Activated T-cell treated with anti-CD3 and anti-CD28 coated beads, Interleukin-2, amount 50 U/mL, for 72 hours (primary cell): ENCODE measurements around the gene CACNA2D3. TPM values are rescaled to one million over a fixed set of nuclear protein-coding genes. Genes with fewer than 3 reads are reported as not detected.

Source experiments
- ATAC-seq, 2 donors: fragments of 150-1000 bp; cut with Tn5 transposase; replicated peaks in 1 of 2; 2 replicates each; pipeline ENCODE4 v1.10.0; 2021; ENCODE audit warnings: moderate library complexity in 2 of 2, mild to moderate bottlenecking in 1 of 2
- DNase-seq, 2 donors: peaks; one replicate each; pipeline ENCODE4 v3.0.0; 2021 to 2022; ENCODE audit warnings: mixed read lengths in 1 of 2
- H3K27ac Mint-ChIP-seq: one replicate; pipeline ENCODE4 v1.8.0; 2022; ENCODE audit warnings: mild to moderate bottlenecking, moderate library complexity, mixed read lengths
- H3K27me3 Mint-ChIP-seq: one replicate; pipeline ENCODE4 v1.8.0; 2022; ENCODE audit warnings: low read depth, mixed read lengths
- H3K36me3 Mint-ChIP-seq, 2 donors: one replicate each; pipeline ENCODE4 v1.8.0; 2022; ENCODE audit warnings: mixed read lengths in 2 of 2, mild to moderate bottlenecking in 1 of 2; ENCODE audit not compliant: insufficient read depth in 2 of 2
- H3K4me1 Mint-ChIP-seq: one replicate; pipeline ENCODE4 v1.8.0; 2022; ENCODE audit warnings: low read depth, mixed read lengths
- H3K4me3 Mint-ChIP-seq, 2 donors: one replicate each; pipeline ENCODE4 v1.8.0; 2022; ENCODE audit warnings: mild to moderate bottlenecking in 2 of 2, mixed read lengths in 2 of 2, moderate library complexity in 2 of 2
- H3K9me3 Mint-ChIP-seq, 2 donors: one replicate each; pipeline ENCODE4 v1.8.0; 2022; ENCODE audit warnings: mixed read lengths in 2 of 2
- total RNA-seq, 2 donors: library from RNA; stranded (reverse); gene quantifications; one replicate each; pipeline ENCODE4 v1.2.3, GENCODE V29; 2022

The CACNA2D3 gene
- total RNA-seq, 2 donors from 2014 or later = not detected

DNA sequence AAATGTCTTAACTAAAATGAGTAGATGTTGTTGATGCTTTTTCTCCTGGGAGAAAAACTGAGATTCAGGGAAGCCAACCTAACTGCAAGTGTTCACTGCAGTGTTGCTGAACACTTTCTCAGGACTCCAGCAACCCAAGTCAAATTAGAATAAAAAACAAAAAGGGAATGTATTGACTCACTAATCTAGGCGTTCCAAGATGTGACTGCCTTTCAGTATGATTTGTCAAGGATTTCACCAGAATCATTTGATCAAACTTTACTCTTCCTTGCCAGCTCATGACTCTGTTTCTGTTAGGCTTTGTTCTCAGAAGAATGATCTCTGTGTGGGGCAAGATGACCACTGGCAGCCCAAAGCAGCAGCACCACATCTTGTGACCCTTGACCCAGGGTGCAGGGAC is 364.0 kb downstream of the CACNA2D3 start:
- no peaks in the 10 kb centered on the region for H3K4me1 Mint-ChIP-seq
- no peaks in the 10 kb centered on the region for H3K27me3 Mint-ChIP-seq
- peaks cover 0 to 5% of the 10 kb centered on the region in 2 donors for H3K9me3 Mint-ChIP-seq
- H3K36me3 Mint-ChIP-seq = no peaks in the 10 kb centered on the region
- no peak overlapping the region for H3K4me3 Mint-ChIP-seq
- ATAC-seq = no peak
- no peak overlapping the region for H3K27ac Mint-ChIP-seq
- no peak for DNase-seq

- Mint-ChIP-seq H3K36me3 (no peaks in the 10 kb centered on the region), H3K4me3 (no peak overlapping the region), H3K27ac (no peak overlapping the region), H3K27me3 (no peaks in the 10 kb centered on the region), H3K9me3 (peaks cover 0 to 5% of the 10 kb centered on the region in 2 donors), H3K4me1 (no peaks in the 10 kb centered on the region)
- ATAC-seq = no peak
- no peak for DNase-seq
These were observed 365.9 kb downstream of the CACNA2D3 start for GRCh38 chr3:54488297-54488696.

DNA sequence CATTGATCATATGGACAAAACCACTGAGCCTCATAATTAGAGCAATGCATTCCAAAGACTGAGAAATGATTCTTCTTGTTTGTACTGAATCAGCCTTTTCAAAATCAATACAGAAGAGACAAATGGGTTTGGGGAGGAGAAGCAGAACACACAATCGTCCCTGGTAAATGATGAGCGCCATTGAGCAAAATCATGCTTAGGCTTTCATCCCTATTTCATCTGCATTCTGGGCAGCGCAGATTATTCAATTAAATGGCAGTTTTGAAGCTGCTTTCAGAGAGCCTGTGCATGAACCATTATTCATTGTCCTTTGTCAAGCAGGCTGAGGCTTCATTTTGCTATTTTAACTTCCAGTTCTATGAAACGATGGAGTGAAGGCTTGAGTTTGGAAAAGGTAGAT is 371.9 kb downstream of the CACNA2D3 start:
- DNase-seq (no peak), ATAC-seq (no peak)
- no peaks in the 10 kb centered on the region for H3K4me1 Mint-ChIP-seq
- peaks cover 3 to 8% of the 10 kb centered on the region in 2 donors for H3K9me3 Mint-ChIP-seq
- no peaks in the 10 kb centered on the region for H3K36me3 Mint-ChIP-seq
- H3K27ac Mint-ChIP-seq = no peak overlapping the region
- H3K27me3 Mint-ChIP-seq = no peaks in the 10 kb centered on the region
- no peak overlapping the region for H3K4me3 Mint-ChIP-seq

- no peaks in the 10 kb centered on the region for H3K4me1 Mint-ChIP-seq
- ATAC-seq (no peak), DNase-seq (no peak)
- peaks cover 7% of the 10 kb centered on the region for H3K27me3 Mint-ChIP-seq
- H3K4me3 Mint-ChIP-seq = no peak overlapping the region
- peaks cover 5 to 12% of the 10 kb centered on the region in 2 donors for H3K9me3 Mint-ChIP-seq
- H3K27ac Mint-ChIP-seq = no peak overlapping the region
- H3K36me3 Mint-ChIP-seq = no peaks in the 10 kb centered on the region
These were observed 384.3 kb downstream of the CACNA2D3 start for GRCh38 chr3:54506603-54507002.

DNA sequence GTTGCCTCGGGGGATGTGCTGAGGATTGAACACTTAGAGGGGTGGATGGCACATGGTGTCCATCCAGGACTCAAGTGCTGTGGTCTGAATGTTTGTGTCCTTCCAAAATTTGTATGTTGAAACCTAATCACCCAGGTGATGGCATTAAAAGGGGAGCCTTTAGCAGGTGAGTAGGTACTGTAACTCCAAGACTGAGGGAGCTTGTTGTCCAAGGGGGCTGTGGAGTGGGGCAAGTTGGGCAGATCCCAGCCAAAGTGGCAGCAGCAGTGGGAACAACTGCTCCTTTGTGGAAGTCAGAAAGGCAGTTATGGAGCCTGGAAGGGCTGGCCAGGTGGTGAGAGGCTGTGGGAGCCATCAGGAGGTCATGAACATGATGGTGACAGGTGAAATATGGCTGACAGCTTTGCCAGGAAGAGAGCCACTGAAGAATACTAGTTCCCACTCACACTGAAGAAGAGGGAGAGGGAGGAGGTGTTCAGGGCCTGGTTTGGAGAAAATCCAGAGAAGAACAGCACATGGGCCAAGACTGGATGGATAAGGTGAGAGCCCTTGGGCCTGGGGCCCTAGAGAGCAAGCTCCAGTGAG is 385.6 kb downstream of the CACNA2D3 start:
- no peak overlapping the region for H3K27ac Mint-ChIP-seq
- H3K4me1 Mint-ChIP-seq = no peaks in the 10 kb centered on the region
- DNase-seq = no peak
- H3K36me3 Mint-ChIP-seq = no peaks in the 10 kb centered on the region
- peaks cover 7% of the 10 kb centered on the region in 2 donors for H3K9me3 Mint-ChIP-seq
- no peak for ATAC-seq
- peaks cover 7% of the 10 kb centered on the region for H3K27me3 Mint-ChIP-seq
- no peak overlapping the region for H3K4me3 Mint-ChIP-seq

- Mint-ChIP-seq H3K4me3 (no peak overlapping the region), H3K36me3 (no peaks in the 10 kb centered on the region), H3K27ac (no peak overlapping the region), H3K27me3 (peaks cover 7% of the 10 kb centered on the region), H3K9me3 (peaks cover 7 to 12% of the 10 kb centered on the region in 2 donors), H3K4me1 (no peaks in the 10 kb centered on the region)
- no peak for DNase-seq
- ATAC-seq = no peak
These were observed 388.2 kb downstream of the CACNA2D3 start for GRCh38 chr3:54510506-54510905.

DNA sequence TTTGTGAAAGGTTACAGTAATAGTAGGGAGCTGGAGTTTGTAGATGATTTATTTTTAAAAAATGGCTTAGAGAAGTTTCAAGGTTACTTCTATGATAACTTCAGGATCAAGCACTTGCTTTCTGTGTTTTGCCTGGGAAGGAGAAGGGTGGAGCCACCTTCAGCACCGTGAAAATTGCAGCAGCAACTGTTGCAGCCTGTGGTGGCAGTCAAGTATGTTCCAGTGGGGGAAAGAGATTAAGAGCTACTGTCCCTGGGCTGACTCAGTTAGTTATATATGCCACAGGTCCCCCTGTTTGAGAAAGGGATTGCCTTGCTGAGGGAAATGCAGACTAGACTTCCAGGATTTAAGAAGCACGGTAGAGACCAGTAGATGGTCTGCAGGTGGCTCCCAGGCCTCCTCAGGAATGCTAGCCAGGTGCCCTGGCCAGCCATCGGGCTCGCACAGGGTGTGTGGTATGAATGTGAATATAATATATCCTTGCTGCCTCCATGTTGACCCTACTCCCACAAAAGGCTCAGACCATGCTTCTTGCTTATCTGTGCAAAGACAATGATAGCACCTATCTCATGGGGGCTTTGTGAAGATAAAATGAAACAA is 389.5 kb downstream of the CACNA2D3 start:
- H3K9me3 Mint-ChIP-seq = peaks cover 7 to 12% of the 10 kb centered on the region in 2 donors
- no peak overlapping the region for H3K4me3 Mint-ChIP-seq
- H3K27ac Mint-ChIP-seq = no peak overlapping the region
- no peak for ATAC-seq
- no peak for DNase-seq
- H3K4me1 Mint-ChIP-seq = no peaks in the 10 kb centered on the region
- peaks cover 7% of the 10 kb centered on the region for H3K27me3 Mint-ChIP-seq
- H3K36me3 Mint-ChIP-seq = no peaks in the 10 kb centered on the region

DNA sequence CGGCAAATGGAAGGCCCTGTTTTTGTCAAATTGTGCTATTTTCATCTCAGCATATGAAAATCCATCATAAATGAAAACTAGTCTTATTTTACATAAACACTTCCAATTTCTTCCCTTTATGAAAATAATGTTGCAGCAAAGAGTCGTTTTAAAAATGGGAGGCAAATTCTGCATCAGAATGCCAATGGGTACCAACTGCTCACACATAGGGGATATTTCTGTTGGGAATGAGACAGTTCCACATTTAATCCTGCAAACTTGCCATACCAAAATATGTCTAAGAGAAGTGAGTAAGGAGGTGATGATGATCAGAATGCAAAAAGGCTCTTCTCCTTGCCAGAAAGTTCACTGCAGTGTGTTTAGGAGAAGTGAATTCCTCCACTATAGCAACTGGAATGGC is 391.7 kb downstream of the CACNA2D3 start:
- ATAC-seq (no peak), DNase-seq (no peak)
- no peak overlapping the region for H3K27ac Mint-ChIP-seq
- H3K4me3 Mint-ChIP-seq = no peak overlapping the region
- no peaks in the 10 kb centered on the region for H3K36me3 Mint-ChIP-seq
- H3K27me3 Mint-ChIP-seq = peaks cover 7% of the 10 kb centered on the region
- no peaks in the 10 kb centered on the region for H3K4me1 Mint-ChIP-seq
- H3K9me3 Mint-ChIP-seq = peaks cover 7 to 12% of the 10 kb centered on the region in 2 donors

GRCh38 chr3:54514416-54514815 is 392.1 kb downstream of the CACNA2D3 start:
- DNase-seq (no peak), ATAC-seq (no peak)
- Mint-ChIP-seq H3K4me1 (no peaks in the 10 kb centered on the region), H3K4me3 (no peak overlapping the region), H3K9me3 (peaks cover 7 to 12% of the 10 kb centered on the region in 2 donors), H3K27ac (no peak overlapping the region), H3K27me3 (peaks cover 7% of the 10 kb centered on the region), H3K36me3 (no peaks in the 10 kb centered on the region)

GRCh38 chr3:54515441-54516213 is 393.3 kb downstream of the CACNA2D3 start:
- Mint-ChIP-seq H3K36me3 (no peaks in the 10 kb centered on the region), H3K27ac (no peak overlapping the region), H3K9me3 (peaks cover 5 to 10% of the 10 kb centered on the region in 2 donors), H3K27me3 (peaks cover 7% of the 10 kb centered on the region), H3K4me3 (no peak overlapping the region), H3K4me1 (no peaks in the 10 kb centered on the region)
- ATAC-seq = no peak
- no peak for DNase-seq

GRCh38 chr3:54517424-54517823 is 395.1 kb downstream of the CACNA2D3 start:
- H3K27ac Mint-ChIP-seq = no peak overlapping the region

GRCh38 chr3:54518011-54518675 is 395.8 kb downstream of the CACNA2D3 start:
- ATAC-seq = no peak
- Mint-ChIP-seq H3K36me3 (no peaks in the 10 kb centered on the region), H3K9me3 (peaks cover 0 to 8% of the 10 kb centered on the region in 2 donors), H3K4me3 (no peak overlapping the region), H3K27ac (no peak overlapping the region), H3K27me3 (no peaks in the 10 kb centered on the region), H3K4me1 (no peaks in the 10 kb centered on the region)
- no peak for DNase-seq

More at GRCh38 chr3:54517424-54517823, 395.1 kb downstream of the CACNA2D3 start:
- Mint-ChIP-seq H3K27me3 (no peaks in the 10 kb centered on the region), H3K4me3 (no peak overlapping the region), H3K4me1 (no peaks in the 10 kb centered on the region), H3K36me3 (no peaks in the 10 kb centered on the region), H3K9me3 (peaks cover 2 to 9% of the 10 kb centered on the region in 2 donors)
- ATAC-seq (no peak), DNase-seq (no peak)

- Mint-ChIP-seq H3K27me3 (no peaks in the 10 kb centered on the region), H3K9me3 (peaks cover 0 to 4% of the 10 kb centered on the region in 2 donors), H3K36me3 (no peaks in the 10 kb centered on the region), H3K4me3 (no peak overlapping the region), H3K27ac (no peak overlapping the region), H3K4me1 (no peaks in the 10 kb centered on the region)
- ATAC-seq = no peak
- no peak for DNase-seq
These were observed 397.1 kb downstream of the CACNA2D3 start for GRCh38 chr3:54519493-54519892.
